HG03045 (cell line): Measurements from ENCODE around the gene BRD3.
"Not testable (repeated sequence)": the region's sequence is repeated elsewhere in the genome, so short reads cannot be mapped to it uniquely, and the experiment has no call there.

ENCODE experiments used
- ATAC-seq: cut with Tn5 transposase; IDR thresholded peaks from one replicate; pipeline ENCODE4 v1.9.1; 2021; ENCODE audit warnings: mild to moderate bottlenecking, moderate library complexity; ENCODE audit not compliant: unreplicated experiment

BRD3 gene

DNA sequence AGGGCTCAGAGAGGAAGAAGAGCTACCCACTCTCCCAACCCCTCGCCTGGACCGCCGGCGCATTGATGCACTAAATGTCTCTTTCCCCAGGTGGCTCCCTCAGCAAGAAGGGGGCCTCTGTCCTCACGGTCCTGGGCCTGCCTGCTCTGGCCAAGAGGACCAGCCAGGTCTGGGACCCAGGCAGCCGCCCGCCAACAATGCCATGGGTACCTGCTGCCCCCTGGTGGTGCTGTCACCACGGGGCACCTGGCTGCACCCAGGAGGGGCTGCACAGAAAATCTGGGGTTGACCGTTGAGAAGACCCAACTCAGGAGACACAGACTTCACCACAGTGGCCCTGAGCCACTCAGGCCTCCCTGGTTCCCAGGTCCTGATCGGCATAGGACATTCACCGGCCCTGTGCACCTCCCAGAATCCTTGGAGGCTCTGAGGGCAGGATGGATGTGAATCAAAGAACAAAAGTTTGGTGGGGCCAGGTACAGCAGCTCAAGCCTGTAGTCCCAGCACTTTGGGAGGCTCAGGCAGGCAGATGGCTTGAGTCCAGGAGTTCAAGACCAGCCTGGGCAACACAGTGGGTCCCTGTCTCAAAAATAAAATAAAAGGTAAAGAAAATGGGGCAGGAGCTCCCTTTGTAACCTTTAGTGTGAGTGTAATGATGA is 73.3 kb downstream of the BRD3 start:
- no peak for ATAC-seq

DNA sequence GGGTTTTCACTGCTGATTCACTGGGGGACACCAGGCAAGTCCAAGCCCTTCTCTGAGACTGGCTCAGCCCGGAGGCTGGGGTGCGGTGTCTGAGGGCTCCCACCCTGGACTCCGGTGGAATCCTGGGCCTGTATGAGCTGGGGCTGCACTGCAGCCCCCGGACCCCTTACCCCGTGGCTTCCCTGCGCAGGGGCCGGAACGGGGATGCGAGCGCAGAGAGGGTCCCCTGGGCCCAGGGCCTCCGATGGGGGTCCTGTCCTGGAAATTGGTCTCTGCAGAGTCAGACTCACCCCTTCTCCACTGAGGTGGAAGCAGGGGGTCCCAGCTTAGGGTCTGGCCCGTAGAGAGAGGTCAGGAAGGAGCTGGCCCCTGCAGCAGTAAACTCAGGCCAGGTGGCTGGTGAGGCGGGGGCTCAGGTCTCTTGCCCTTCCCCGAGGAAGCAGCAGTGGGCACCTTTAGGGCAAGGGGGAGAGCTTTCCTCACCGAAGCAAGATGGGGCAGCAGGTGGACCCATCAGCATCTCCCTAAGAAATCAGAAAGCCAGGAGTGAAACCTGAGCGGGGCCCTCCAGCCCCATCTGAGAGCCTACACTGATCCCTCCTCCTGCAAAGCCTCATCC is 74.1 kb downstream of the BRD3 start:
- ATAC-seq = no peak

DNA sequence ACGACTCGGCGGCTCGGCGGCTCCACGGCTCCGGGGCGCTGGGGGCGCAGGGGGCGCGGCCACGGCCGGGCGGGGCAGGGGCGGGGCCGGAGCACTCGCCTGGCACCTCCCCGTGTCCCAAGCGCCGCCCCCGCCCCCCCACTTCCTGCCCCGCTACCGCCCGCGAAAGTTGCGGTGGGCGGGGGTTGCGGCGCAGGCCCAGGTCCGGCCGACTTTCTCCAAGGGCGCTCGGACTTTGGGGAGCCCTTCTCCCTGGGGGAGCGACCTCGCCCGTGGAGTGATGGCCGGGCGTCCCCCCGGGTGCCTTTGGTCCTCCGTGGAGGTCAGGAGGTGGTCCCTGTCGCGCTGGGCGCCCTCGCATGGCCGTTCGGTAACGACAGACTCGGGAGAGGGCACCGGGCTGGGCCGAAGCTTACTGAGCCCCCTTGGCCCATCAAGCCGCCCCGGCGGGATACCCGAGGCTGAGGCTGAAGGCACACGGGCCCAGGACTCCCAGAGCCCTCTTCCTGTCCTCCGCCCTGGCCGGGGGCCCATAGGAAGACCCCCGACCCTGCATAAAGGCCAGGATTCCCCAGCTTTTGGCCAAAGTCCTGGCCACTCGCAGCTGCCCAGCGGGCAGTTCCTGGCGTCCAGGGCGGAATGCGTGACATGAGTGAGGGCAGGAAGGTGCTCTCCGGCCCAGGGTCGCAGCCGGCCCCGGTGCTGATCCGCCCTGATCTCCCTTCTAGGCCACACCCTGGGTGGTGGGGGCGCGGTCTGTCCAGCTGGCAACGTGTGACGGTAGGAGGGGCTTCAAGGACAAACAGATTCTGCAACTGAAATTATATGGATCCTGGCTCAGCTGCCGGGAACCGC is 74.8 kb downstream of the BRD3 start:
- ATAC-seq = peak; percentile 50

DNA sequence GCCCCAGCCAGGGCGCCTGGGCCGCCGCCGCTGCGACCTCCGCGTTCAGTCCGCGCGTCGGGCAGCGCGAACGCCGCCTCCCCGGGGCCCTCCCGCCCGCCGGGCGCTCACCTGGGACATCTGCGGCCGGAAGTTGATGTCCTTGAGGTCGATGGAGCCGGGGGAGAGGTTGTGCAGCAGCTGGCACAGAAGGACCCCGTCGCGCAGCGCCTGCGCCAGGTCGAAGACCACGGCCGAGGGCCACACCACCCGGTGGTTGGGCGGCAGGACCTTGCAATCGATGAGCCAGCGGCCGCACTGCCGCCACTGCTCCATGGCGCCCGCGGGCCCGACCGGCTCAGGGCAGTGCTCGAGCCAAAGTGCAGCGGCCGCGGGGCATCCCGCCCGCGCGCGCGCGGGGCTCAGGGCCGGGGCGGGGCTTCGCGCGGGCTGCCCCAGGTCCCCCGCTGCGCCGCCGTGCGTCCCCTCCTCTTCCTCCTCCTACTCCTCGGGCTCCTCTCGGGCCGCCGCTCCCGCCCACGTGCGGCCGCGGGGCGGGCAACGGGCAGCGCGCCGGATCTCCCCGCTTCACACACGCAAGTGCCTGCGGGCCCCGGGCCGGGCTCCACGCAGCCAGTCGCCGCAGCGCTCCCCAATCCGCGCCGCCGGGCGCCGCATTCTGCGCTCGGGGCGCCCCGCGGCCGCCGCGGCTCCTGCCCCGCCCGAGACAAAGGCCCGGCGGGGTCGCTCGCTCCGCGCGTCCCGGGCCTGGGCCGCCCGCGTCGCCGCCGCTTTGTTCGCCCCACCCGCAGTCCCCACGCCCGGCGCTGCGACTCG is 75.7 kb downstream of the BRD3 start, which contains the start of gene VAV2:
VAV2 (minus strand) TSS at position 361 of the 816 bp plus-strand sequence; CDS start at position 315, 46 bp downstream.
- peak; percentile 50 for ATAC-seq

DNA sequence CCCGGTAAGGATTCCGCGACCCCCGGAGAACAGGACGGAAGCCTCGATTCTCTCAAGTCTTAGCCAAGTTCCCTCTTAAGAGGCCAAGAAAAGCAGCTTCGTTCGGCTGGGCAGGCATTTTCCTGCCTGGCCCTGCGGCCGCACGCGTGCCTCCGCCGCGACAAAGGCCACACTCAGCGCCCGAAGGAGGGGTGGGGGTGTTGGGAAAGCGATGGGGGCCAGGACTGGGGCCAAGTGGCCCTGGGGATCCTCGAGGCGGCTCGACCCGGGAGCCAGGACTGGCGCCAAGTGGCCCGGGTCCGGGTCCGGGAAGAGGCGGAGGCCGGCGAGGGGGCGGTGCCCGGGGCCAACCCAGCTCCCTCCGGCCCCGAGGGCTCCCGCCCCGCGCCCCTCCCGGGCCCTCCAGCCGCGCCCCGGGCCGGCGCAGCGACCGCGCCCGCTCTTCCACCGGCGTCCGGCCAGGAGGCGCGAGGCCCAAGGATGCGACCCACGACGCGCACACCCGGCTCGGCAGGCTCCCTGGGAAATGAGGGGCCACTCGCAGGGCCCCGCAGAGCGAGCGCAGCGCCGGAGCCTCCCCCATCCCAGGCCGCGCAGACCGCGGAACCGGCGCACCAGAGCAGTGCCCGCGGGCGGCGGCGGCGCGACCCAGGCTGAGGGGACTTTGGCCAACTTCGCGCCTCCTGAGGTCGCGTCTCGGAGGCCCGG is 76.5 kb downstream of the BRD3 start:
- ATAC-seq = peak; percentile 17

DNA sequence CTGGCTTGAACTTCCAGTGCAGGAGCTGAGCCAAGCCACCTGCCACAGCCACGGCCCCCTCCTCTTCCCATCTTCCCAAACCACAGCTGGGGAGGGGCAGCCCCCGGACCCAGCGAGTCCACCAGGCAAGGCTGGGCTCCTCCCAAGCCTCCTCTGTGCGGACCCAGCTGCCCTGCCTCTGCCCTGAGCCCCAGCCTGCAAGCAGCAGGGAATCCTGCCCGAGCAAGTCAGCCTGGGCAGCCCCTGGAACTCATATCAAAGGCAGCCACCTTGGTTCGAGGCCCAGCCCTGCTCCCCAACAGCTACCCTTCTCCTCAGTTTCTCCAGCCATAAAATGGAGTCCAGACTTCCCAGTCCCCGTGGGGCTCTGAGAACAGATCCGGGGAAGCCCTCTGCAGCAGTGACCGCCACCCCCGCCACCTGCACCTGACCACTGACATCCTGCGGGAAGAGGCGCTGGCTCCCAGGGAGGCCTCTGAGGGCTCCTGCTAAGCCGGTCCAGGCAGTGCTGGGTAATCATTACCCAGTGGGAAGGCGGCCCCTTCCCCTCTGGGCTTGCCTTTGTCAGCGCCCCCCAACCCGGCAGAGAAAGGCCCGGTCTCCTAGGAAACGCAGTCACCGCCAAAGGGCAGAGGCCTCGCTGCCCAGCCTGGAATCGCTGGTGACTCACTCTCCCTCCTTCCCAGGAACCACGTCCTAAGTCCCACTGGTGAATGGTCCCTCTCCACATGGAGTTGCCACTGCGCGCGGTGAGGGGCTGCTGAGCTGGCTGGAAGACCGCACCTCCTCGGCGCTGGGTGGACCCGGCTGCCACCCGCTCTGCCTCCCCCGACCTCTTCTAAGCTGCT is 77.2 kb downstream of the BRD3 start:
- ATAC-seq = no peak

DNA sequence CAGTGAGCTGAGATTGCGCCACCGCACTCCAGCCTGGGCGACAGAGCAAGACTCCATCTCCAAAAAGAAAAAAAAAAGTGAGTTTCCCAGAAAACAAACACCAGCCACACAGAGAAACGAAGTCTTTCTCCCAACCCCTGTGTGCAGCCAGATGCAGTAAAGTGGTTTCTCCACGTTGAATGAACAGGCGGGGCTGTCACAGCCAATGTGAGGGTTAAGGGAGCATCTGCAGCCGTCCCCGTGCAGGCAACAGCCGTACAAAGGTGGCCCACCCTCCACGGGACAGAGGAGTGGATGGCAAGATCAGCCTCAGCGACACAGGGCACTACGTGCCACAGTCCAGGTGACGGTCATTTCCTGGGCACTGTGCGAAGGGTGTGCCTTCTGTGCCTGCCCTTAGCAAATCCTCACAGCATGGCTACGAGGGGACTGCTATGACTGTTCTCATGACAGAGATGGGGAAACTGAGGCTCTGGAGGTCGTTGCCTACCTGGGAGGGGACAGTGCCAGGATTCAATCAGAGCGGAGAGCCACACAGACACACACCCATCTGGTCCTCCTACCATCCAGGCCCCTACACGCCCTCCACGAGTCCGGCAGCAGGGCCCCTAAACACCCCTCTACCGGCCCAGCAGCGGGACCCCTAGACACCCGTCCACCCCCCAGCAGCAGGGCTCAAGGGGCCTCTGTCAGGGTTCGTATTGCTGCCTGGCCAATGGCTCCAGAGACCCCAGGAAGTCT is 78.0 kb downstream of the BRD3 start:
- ATAC-seq = no peak

DNA sequence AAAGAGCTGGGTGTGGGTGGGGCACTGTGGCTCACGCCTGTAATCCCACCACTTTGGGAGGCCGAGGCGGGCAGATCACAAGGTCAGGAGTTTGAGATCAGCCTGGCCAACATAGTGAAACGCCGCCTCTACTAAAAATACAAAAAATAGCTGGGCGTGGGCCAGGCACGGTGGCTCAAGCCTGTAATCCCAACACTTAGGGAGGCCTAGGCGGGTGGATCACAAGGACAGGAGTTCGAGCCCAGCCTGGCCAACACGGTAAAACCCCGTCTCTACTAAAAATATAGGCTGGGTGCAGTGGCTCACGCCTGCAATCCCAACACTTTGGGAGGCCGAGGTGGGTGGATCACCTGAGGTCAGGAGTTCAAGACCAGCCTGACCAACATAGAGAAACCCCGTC is 79.1 kb downstream of the BRD3 start:
- not testable (repeated sequence) for ATAC-seq

DNA sequence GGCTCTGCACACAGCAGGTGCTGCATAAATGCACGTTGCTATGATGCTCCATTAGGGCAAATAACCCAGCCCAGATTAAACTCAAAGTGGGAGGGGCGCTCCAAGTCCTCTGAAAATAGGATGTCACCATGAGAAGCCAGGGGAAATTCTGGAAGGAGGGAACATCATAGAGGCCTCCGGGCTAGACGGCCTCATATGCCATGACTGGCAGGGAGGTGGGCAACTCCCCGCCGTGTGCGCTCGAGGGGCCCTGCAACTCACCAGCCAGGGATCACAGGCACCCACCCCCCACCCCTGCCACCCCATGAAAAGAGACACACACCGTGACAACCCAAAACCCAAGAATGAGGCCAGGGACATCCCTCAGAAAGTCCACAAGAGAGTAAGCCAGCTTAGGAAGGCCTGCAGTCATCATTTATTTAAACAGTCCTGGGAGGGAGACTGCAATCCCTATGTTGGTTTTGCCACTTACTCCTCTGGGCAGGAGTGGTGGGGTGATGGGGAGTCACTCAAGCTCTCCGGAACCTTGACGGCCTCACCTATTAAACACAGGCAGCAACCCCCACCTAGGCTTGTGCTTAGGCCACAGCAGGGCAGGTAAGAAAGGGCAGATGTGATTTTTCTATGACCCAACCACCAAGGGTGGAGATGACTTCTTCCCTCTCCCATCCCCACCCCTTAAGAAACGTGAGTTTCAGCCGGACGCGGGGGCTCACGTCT is 79.7 kb downstream of the BRD3 start:
- no peak for ATAC-seq

DNA sequence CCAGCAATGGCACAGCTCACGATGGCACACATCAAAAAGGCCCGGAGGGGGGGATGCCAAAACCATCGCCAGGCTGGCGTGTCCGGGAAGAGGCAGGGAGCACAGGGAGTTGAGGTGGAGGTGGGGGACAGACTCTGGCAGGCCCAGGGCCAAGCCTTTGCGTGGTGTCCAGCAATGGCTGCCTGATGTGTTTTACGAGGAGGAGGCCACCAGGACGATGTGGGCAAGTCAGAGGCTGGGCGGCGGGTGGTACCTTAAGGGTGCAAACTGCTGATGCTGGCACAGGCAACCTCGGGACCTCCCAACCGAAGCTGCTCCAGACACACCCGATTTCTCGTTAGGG is 80.4 kb downstream of the BRD3 start:
- no peak for ATAC-seq

DNA sequence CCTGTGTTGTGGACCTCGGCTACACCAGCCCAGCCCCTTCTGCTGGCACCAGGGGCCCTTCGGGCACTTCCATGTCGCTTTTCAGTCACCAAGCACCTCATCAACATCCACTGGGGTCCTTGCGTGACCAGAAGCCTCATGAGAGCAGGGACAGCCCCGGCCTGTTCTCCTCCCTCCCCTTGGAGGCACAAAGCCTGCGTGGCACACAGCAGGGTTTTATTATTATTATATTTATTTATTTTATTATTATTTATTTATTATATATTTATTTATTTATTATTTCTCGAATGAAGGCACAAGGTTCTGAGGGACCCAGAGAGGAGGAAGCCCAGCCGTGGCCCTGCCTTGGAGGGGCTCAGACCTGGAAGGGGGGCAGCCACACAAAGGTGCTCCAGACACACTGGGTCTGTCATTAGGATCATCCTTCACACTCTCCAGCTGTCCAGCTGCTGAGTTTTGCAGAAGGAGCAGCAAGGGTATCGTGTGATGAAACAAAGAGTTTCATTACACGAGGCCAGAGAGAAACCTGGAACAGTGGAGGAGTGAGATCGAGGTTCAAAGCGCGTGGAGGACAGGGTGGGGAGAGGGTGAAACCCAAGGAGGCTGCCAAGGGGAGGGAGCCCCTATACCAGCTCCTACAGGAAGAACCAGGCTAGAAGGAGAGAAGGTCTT is 80.9 kb downstream of the BRD3 start:
- ATAC-seq = no peak

DNA sequence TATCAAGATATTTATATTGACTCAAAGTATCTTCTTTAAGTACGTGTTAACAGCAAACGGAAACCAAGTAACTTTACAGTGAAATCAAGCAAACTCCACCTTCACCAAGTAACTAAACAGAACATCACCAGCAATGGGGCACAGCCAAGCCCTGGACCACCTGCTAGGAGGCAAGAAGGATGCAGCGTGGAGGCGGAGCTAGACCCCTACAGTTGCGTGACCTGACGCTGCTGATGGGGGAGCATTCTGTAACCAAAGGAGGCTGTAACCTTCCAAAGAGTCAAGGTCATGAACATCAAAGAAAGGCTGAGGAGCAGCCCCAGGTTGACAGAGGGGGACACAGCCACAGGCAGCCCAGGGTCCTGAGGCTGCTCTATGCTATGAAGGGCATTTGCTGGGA is 81.8 kb downstream of the BRD3 start:
- no peak for ATAC-seq

DNA sequence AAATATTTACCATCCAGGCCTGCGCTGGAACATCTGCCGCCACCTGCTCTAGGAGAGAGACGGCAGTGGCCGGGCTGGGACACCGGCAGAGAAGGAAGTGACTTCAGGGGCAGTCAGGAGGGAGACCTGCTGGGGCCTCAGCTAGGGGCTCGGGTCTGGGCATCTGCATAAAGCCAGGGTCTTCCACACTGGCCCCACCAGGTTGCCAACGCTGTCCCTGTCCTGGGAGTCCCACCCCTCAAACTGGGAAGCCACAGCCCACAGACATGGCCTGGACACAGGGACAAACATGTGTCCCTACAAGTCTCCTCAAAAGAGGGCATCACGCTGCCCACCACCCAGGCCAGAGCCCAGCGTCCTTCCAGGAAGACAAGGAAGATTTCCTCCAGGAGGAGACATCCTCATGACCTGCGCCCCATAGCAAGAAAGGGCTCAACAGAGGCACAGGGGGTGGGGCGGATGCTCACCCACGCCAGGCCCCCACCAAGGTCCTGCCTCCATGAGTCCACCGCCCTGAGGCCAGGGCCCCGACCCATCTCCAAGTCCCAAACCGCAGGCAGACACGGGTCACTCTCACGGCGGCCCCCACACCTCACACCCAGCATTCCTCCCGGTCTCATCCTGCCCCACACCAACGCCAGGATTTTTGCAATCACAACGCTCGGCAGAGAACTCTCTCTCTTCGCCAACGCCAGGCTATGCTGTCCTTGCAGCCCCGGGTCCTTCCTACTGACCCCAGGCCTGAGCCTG is 84.7 kb downstream of the BRD3 start:
- ATAC-seq = no peak

DNA sequence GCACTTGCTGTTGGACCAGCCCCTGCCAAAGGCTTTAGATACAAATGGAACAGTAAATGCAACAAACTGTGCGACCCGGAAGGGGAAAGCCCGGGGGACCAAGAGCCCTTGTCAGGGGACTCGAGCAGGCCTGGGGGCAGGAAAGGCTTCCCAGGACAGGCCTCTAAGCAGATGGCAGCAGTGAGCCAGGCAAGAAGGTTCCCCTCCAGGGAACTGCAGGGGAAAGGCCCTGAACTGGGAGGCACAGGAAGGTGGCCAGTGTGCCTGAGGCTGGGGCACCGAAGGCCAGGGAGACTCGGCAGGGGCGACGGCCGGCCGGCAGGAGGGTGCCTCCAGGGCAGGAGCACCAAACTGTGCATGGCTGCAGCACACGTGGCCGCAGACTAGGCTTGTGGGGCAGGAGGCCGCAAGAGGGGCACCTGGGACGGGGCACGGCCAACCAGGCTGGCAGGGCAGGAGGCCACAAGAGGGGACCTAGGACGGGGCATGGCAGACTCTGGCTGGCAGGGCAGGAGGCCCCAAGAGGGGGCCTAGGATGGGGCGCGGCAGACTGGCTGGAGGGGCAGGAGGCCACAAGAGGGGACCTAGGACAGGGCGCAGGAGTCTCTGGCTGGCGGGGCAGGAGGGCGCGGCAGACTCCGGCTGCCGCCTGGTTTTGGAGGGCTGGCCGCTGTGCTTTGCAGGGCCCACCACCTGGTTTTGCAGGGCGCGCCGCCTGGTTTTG is 85.7 kb downstream of the BRD3 start:
- no peak for ATAC-seq

DNA sequence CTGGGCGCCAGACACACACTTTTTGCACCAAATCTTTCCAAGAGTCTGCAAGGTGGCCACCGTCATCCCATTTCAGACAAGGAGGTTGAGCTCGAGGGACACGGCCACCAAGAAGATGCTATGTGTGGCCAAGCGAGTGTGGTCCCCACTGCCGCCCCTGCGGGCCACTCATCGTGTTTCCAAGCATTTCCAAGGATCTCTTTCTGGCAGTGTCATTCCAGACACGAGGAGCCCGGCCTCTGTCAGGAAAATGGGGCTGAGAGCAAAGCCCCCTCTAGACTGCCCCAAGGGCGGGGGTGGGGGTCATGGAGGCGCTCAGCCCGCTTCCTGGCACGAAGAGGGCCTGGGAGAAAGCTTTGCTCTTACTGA is 86.3 kb downstream of the BRD3 start:
- ATAC-seq = no peak

DNA sequence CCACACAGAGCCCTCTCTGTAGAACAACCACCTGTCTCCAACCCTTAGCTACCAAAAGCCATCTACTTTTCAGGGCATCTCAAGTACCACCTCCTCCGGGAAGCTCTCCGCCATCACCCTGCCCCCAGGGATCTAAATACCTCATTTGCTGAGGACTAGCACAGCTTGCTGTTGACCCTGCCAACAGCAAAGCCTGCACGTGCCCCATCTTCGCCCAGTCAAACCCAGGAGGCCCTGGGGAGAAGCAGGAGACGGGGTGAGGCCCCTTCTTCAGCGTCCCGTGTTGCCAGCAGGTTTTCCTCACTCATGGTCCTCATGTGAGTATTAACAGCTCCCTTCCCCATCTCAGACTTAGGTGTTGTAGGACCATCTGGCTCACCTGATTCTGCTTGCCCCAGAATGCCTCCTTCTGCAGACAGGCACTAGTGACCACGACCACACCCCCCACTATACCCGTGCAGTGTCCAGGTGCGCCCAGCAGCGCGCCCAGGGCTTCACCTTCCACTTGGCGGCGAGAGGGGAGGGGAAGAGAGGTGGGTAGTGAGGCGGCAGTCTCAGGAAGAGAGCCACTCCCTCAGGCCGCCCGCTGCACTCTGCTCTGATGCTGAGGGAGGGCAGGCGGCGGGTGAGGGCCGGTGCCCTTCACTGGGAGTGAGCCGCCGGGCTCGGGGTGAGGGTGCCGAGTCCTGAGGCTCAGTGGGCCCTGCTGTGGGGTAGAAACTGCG is 86.8 kb downstream of the BRD3 start:
- ATAC-seq = no peak
